GM20431 (cell line): Measurements from ENCODE around the gene NRARP.

Source experiments
- in situ Hi-C: fragments of 300-500 bp; cut with MseI, MboI; formaldehyde crosslinking; loops from one replicate; pipeline ENCODE4 v1.15.0; 2020; ENCODE audit warnings: low sequenced_read_pairs; ENCODE audit not compliant: unreplicated experiment

The NRARP gene

DNA sequence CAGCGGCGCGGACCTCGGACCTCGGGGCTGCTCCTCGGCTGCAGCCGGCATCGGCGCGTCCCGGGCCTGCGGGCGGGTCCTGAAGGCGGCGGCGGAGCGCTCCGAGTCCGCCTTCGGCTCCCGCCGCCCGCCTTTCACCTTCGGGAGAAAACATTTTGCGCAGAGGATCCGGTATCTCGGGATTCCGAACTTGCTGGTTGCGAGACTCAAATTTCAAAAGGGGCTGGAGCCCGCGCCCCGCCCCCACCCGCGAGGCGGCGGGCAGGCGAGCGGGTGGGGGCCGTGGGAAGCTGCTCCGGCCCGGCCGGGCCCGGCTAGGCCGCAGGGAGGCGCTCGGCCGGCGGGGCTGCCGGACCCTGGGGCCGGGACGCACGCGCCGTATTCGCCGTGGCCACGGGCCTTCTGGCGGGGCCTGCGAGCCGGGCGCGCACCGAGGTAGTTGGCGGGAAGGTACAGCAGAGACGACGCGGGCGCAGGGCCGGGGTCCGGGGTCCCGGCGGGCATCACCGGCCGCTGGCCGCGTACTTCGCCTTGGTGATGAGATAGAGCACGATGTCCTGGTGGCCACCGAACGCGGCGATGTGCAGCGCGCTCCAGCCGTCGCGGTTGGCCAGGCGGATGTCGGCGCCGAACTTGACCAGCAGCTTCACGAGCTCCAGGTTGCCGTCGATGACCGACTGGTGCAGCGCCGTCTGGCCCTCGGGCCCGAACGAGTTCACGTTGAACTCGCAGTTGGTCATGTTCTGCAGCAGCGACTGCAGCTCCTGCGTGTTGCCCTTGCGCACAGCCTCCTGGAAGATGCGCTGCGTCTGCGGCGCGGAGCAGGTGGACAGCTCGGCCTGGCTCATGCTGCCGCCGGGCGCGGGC lies 757 bp downstream of the NRARP start:
- in situ Hi-C loops, result no loop called here

GRCh38 chr9:137300567-137301080 lies 1.4 kb downstream of the NRARP start:
- in situ Hi-C loops, result no loop called here

GRCh38 chr9:137299938-137300337 lies 2.1 kb downstream of the NRARP start:
- in situ Hi-C loops, result loop anchor here (10.0 kb wide), 1 partner anchor 135 kb away; no protein-coding TSS in a partner anchor

- in situ Hi-C loops, result loop anchor here (10.0 kb wide), 1 partner anchor 136 kb away; no protein-coding TSS in a partner anchor
These were observed 2.9 kb downstream of the NRARP start for GRCh38 chr9:137299203-137299565.

DNA sequence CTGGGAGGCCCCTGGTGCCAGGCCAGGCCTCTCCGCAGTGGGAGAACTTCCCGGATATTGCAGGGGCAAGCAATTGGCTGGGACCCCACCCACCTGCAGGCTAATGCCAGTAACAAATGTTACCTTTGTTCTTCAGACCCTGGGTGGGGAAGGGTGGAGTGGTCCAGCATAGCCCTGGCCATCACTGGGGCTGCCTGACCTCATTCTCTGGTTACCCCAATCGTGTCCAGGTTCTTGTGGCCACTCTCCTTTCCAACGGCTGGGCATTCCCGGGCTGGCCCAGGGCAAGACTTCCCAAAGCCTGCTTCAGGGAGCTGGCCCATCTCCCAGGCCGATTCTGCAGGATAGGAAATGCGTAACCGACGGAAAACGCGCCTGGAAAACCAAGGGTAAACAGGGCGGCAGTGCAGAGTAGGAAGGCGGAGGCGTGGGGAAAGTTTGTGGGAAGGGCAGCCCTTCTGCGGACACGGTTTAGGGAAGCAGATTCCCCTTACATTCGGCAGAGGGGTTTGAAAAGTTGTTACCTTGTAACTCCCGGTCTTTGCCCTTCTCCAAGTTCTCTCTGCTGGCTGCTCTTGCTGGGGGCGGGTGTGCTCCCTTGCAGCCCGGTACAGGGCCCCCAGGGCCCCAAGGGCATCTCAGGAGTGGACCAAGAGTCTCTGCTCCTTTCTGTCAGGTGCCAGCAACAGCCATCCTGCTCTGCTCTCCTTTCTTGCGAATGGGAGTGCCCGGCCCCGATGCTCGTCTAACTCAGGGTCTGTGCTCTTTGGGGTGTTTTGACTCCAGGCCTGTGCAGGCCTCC lies 3.5 kb downstream of the NRARP start:
- in situ Hi-C loops, result loop anchor here (10.0 kb wide), 1 partner anchor 136 kb away; no protein-coding TSS in a partner anchor

DNA sequence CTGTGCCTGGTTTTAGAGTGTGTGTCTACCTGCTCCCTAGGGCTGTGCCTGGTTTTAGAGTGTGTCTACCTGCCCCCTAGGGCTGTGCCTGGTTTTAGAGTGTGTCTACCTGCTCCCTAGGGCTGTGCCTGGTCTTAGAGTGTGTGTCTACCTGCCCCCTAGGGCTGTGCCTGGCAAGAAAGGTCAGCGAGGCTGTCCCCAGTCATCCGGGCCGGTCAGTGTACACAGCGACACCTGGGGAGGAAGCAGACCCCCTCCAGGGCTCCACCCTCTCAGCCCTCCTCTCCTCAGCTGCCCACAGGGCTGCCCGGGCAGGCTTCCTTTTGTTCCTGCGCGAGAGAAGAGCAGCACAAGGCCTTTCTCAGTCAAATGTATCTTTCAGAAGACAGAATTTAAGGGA lies 4.1 kb downstream of the NRARP start:
- in situ Hi-C loops, result loop anchor here (10.0 kb wide), 1 partner anchor 137 kb away; no protein-coding TSS in a partner anchor

DNA sequence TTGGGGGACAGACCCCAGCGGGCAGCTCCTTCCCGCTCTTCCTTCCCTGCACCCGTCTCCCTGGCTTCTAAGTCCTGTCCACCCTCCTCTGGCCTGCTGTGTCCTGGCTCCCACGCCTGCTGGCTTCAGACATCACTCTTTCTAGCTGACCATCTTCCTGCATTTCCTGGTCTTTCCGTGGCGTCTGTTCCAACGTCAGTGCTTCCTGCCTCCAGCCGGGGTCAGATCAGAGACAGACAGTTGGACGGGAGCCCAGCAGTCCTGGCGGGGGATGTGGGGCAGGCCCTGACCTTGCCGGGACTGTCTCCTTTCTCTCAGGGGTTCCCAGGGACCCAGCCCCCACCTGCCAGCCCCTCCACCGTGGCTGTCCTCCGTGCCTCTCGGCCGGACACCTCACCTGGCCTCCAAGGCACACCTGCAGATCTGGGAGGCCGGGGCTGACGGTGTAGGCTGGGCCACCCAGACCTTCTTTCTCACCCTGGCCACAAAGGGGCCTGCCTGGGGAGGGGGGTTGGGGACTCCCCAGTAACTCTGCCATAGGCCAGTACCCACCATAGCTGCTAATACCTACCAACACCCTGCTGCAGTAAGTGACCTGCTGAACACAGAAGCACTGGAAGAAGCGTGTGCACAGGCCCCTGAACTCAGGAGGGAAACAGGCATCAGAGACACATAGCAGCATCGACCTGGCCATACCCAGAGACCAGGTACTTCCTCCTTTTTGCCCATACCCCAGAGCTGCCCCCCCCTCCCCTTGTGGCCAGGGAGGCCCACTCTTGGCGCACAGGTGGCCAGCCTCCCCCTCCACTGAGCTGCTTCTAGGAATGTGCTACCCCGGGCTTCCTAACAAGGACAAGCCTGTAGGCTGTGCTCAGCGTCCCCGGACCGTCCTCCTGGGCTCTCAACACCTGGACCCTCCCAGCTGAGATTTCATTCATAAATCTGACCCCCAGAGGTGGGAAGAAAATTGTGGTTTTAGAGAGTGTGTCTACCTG lies 5.1 kb downstream of the NRARP start:
- in situ Hi-C loops, result loop anchor here (10.0 kb wide), 1 partner anchor 138 kb away; no protein-coding TSS in a partner anchor

GRCh38 chr9:137295849-137296669 lies 6.0 kb downstream of the NRARP start:
- in situ Hi-C loops, result loop anchor here (10.0 kb wide), 1 partner anchor 139 kb away; no protein-coding TSS in a partner anchor

- in situ Hi-C loops, result loop anchor here (10.0 kb wide), 1 partner anchor 139 kb away; no protein-coding TSS in a partner anchor
These were observed 6.7 kb downstream of the NRARP start for GRCh38 chr9:137295238-137295811.

- in situ Hi-C loops, result loop anchor here (10.0 kb wide), 1 partner anchor 140 kb away; no protein-coding TSS in a partner anchor
These were observed 7.3 kb downstream of the NRARP start for GRCh38 chr9:137294681-137295237.

- in situ Hi-C loops, result loop anchor here (10.0 kb wide), 1 partner anchor 141 kb away; no protein-coding TSS in a partner anchor
These were observed 7.9 kb downstream of the NRARP start for GRCh38 chr9:137294091-137294680.

DNA sequence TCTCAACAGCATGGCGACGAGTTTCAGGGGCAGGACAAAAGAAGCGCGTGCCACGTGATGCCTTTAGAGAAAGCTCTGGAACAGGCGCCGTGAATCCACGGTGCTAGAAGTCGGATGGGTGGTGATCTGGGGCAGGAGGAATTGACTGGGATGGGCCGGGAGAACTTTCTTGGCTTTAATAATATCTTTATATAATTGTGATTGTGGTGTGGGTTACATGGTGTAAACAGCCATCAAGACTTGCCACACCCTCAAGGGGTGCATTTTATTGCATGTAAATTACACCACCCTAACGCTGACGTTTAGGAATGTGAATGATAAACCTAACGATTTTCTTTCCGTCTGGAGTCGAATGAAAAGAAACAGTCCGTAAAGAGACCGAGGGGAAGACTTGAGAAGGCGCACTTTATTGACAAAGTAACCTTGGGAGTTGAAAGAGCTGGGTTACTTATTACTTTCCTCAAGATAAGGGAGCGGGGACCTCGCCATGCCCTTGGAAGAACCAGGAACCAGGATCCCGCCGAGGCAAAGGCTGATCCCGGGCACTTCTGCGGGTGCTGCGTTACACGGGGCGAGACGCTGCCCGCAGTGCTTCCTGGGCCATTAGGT lies 8.5 kb downstream of the NRARP start:
- in situ Hi-C loops, result loop anchor here (10.0 kb wide), 1 partner anchor 141 kb away; no protein-coding TSS in a partner anchor

DNA sequence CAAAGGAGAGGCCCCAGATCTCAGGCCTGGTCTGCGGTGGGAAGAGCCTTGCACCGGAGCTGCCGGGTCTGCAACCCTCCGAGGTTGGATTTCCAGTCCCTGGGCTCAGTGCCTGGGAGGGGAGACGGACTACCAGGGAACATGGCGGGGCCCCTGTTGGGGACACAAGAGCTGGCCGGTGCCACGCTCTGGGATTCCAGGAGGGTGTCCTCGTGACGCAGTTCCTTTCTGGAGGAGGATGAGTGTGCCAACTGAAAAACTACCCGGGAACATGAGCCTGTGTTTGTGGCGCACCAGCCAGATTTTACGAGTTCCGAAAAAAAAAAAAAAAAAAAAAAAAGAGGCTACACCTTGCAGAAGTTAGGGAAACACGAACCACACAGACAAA lies 9.0 kb downstream of the NRARP start:
- in situ Hi-C loops, result loop anchor here (10.0 kb wide), 1 partner anchor 142 kb away; no protein-coding TSS in a partner anchor

- in situ Hi-C loops, result no loop called here
These were observed 15.1 kb downstream of the NRARP start for GRCh38 chr9:137286975-137287383.

GRCh38 chr9:137281345-137282116 lies 20.5 kb downstream of the NRARP start:
- in situ Hi-C loops, result no loop called here
